Ovary (tissue), 9 donors: Measurements from ENCODE around the gene ZNF19. TPM values are rescaled to one million over a fixed set of nuclear protein-coding genes. Genes with fewer than 3 reads are reported as not detected.

Experiments
- DNase-seq, 5 donors: peaks; one replicate each; pipeline ENCODE4 v3.0.0-alpha.2; 2019 to 2020
- H3K27ac ChIP-seq, 2 donors: fragments of 200-600 bp; one replicate each; pipeline versions ENCODE4 v1.5.1 to v1.8.0; 2019 to 2022
- H3K27me3 ChIP-seq: fragments of 200-600 bp; one replicate; pipeline ENCODE4 v1.8.0; 2022
- H3K36me3 ChIP-seq: fragments of 200-600 bp; sonication (generic); one replicate; pipeline ENCODE4 v1.5.1; 2019
- H3K4me1 ChIP-seq: one replicate; pipeline ENCODE4 v1.8.1; 2013; ENCODE audit warnings: mild to moderate bottlenecking, moderate library complexity; ENCODE audit not compliant: insufficient read depth
- H3K4me3 ChIP-seq: fragments of 200-600 bp; sonication (generic); one replicate; pipeline ENCODE4 v1.5.1; 2017
- H3K9me3 ChIP-seq, 2 donors: fragments of 200-600 bp in 1 of 2; sonication (generic) in 1 of 2; one replicate each; pipeline versions ENCODE4 v1.5.1 to v1.8.1; 2013 to 2019; ENCODE audit warnings: mild to moderate bottlenecking in 1 of 2, moderate library complexity in 1 of 2
- EP300 ChIP-seq: sonication (generic); formaldehyde crosslinking; IDR thresholded peaks from one replicate; pipeline ENCODE4 v1.6.1; 2017; ENCODE audit warnings: antibody characterized with exemption
- POLR2A ChIP-seq: fragments of 450-650 bp; IDR thresholded peaks from one replicate; pipeline ENCODE4 v1.6.1; 2017; ENCODE audit warnings: antibody characterized with exemption, mild to moderate bottlenecking, moderate library complexity
- WGBS, 3 donors: extraction: QIAGEN DNeasy Blood & Tissue Kit in 1 of 3; methylation state at CpG; one replicate each; pipeline versions ENCODE4 v1.1.5 to v1.1.7; 2013 to 2017; 5-methylcytosine and 5-hydroxymethylcytosine counted together
- intact Hi-C, 4 donors: fragments of 100-400 bp; cut with DNase I; formaldehyde crosslinking; loops; one replicate each; pipeline versions ENCODE4 v1.11.0 to v1.15.1; 2022 to 2023
- polyA plus RNA-seq, 2 donors: library from polyadenylated mRNA; stranded (reverse); fragments of 200-250 nt in 1 of 2; fragments of 350-450 nt in 1 of 2; fragmentation: Illumina TruSeq in 1 of 2; extraction: RNeasy Lipid Tissue Mini Kit (QIAGEN cat#74804) in 1 of 2; gene quantifications; one replicate each; pipeline ENCODE4 v1.2.3, GENCODE V29; 2013 to 2014
- total RNA-seq, 7 donors: library from RNA; depleted of rRNA in 2 of 7; stranded (reverse); fragments of >200 nt in 2 of 7; fragmentation: NEBNext Ultra II Directional in 3 of 7; extraction: Animal tissue kit (Norgen Biotek cat#: 25700) in 3 of 7; gene quantifications; one replicate each; pipeline versions ENCODE4 v1.1.0 to v1.2.4, GENCODE V29; 2016 to 2023
- TF ChIP-seq, protein P1 (sequence below), 3 donors: fragments of 450-650 bp in 2 of 3; fragments of 200-600 bp in 1 of 3; IDR thresholded peaks; one replicate each; pipeline versions ENCODE4 v1.5.1 to v1.8.0; 2016 to 2022; ENCODE audit warnings: antibody characterized with exemption in 3 of 3, mild to moderate bottlenecking in 1 of 3
- donor health status: DM: no; HTN: no; CAD: no; lungs with moderate emphysema.
- donor health status: DM: no; HTN: no; CAD: no.
- donor health status: Bipolar disorder and iron deficiency.
- donor health status: DM: yes; HTN: yes; CAD: no.
- donor health status: DM: no; HTN: no; CAD: no.
- donor health status: DM: yes; HTN: yes; CAD: no.

Gene ZNF19
- total and polyA plus RNA-seq, 9 donors = 3.7 to 9.9 (median 6.0) TPM

DNA sequence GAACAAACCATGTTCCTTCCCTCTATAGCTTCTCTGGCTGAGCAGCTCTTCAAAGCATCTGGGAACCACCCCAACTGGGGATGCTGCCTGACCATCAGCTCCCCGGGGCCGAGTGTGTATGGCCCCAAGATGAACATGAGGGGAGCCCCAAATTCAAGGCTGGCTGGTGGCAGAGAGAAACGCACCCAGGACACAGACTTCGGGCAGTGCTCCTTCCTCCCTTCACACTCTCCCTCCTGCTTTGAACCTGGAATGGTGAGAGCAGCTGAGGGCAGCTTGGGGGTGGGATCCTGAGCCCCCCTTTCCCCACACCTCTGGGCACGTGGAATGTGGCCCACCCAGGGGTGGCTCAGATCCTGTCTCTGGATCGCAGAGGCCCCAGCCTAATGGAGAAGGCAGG lies 64.5 kb downstream of the ZNF19 start:
- no peak for DNase-seq
- no peak overlapping the region for H3K4me3 ChIP-seq
- H3K36me3 ChIP-seq = no peaks in the 10 kb centered on the region
- no peaks in the 10 kb centered on the region for H3K27me3 ChIP-seq
- intact Hi-C loops = no loop called here
- 61 to 64% (median 61%) methylated on average over 6 of the region's 6 CpGs for WGBS, 3 donors
- H3K4me1 ChIP-seq = no peaks in the 10 kb centered on the region
- no peak overlapping the region for H3K27ac ChIP-seq
- H3K9me3 ChIP-seq = no peaks in the 10 kb centered on the region
- no peak for TF ChIP-seq POLR2A
- TF ChIP-seq EP300 = no peak
- TF ChIP-seq, protein P1, sequence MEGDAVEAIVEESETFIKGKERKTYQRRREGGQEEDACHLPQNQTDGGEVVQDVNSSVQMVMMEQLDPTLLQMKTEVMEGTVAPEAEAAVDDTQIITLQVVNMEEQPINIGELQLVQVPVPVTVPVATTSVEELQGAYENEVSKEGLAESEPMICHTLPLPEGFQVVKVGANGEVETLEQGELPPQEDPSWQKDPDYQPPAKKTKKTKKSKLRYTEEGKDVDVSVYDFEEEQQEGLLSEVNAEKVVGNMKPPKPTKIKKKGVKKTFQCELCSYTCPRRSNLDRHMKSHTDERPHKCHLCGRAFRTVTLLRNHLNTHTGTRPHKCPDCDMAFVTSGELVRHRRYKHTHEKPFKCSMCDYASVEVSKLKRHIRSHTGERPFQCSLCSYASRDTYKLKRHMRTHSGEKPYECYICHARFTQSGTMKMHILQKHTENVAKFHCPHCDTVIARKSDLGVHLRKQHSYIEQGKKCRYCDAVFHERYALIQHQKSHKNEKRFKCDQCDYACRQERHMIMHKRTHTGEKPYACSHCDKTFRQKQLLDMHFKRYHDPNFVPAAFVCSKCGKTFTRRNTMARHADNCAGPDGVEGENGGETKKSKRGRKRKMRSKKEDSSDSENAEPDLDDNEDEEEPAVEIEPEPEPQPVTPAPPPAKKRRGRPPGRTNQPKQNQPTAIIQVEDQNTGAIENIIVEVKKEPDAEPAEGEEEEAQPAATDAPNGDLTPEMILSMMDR (IDR thresholded peaks at IDR 0.05) = no peak

DNA sequence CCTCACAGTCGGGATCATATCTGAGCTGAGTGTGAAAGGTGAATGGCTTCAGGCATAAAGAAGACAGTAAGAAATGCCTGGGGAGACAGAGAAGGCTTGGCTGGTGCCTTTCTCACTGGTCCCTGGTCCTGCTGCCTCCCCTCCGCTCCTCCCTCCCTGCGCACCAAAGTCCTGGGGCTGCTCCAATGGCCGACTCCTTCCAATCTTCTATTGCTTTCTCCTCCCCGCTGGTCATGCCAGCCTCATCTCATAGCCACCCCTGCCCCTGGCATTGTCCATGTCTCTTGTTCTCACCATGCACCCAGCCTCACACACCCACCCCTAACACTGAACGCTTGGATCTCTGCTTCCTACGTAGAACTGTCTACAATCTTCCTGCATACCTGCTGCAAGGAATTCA lies 65.3 kb downstream of the ZNF19 start:
- DNase-seq = no peak
- no peaks in the 10 kb centered on the region for H3K27me3 ChIP-seq
- TF ChIP-seq, protein P1 (IDR thresholded peaks at IDR 0.05) = no peak
- TF ChIP-seq POLR2A (no peak), EP300 (no peak)
- intact Hi-C loops = no loop called here
- no peak overlapping the region for H3K27ac ChIP-seq
- H3K9me3 ChIP-seq = no peaks in the 10 kb centered on the region
- H3K4me1 ChIP-seq = no peaks in the 10 kb centered on the region
- H3K4me3 ChIP-seq = no peak overlapping the region
- WGBS, 3 donors = 65 to 83% (median 75%) methylated on average over 7 of the region's 7 CpGs
- H3K36me3 ChIP-seq = no peaks in the 10 kb centered on the region

Other genes starting within 250 kb of the ZNF19 start
- 10 to 100 TPM; 14.0 to 26.1 (median 18.4) TPM for gene CMTR2, start 199.9 kb downstream of the ZNF19 start, total RNA-seq
- 10 to 100 TPM in 1 of 2 donors, 1 to 10 TPM in 1; 5.6 to 11.3 TPM for gene CMTR2, start 199.9 kb downstream of the ZNF19 start, polyA plus RNA-seq
- 100 to 1,000 TPM in 1 of 7 donors, 10 to 100 TPM in 2, 1 to 10 TPM in 4; 1.7 to 176 (median 2.5) TPM for gene CALB2, start 130.6 kb downstream of the ZNF19 start, total RNA-seq
- 10 to 100 TPM in 1 of 2 donors, 1 to 10 TPM in 1; 5.2 to 39.5 TPM for gene CALB2, start 130.6 kb downstream of the ZNF19 start, polyA plus RNA-seq
- gene TLE7, start 47.3 kb downstream of the ZNF19 start, total RNA-seq = not detected
- under 1 TPM in 1 of 2 donors, not detected in 1; 0.10 TPM for gene TLE7, start 47.3 kb downstream of the ZNF19 start, polyA plus RNA-seq
- gene ZNF23, start 27.1 kb downstream of the ZNF19 start, total RNA-seq = 10 to 100 TPM in 1 of 7 donors, 1 to 10 TPM in 6; 5.4 to 10.8 (median 8.9) TPM
- 1 to 10 TPM; 6.9 to 9.0 TPM for gene ZNF23, start 27.1 kb downstream of the ZNF19 start, polyA plus RNA-seq
- gene CHST4, start 37.1 kb upstream of the ZNF19 start, total RNA-seq = 1 to 10 TPM in 1 of 7 donors, under 1 TPM in 3, not detected in 3; 0.20 to 4.0 (median 0.70) TPM
- gene CHST4, start 37.1 kb upstream of the ZNF19 start, polyA plus RNA-seq = under 1 TPM; 0.05 to 0.10 TPM
- 1 to 10 TPM in 1 of 7 donors, under 1 TPM in 3, not detected in 3; 0.20 to 1.3 (median 0.35) TPM for gene TAT, start 87.8 kb upstream of the ZNF19 start, total RNA-seq
- gene TAT, start 87.8 kb upstream of the ZNF19 start, polyA plus RNA-seq = under 1 TPM in 1 of 2 donors, not detected in 1; 0.02 TPM
- gene MARVELD3, start 136.9 kb upstream of the ZNF19 start, total RNA-seq = 1 to 10 TPM in 2 of 7 donors, under 1 TPM in 4, not detected in 1; 0.10 to 9.2 (median 0.68) TPM
- 1 to 10 TPM in 1 of 2 donors, under 1 TPM in 1; 0.20 to 1.5 TPM for gene MARVELD3, start 136.9 kb upstream of the ZNF19 start, polyA plus RNA-seq
- 10 to 100 TPM; 10.1 to 19.0 (median 11.2) TPM for gene PHLPP2, start 235.4 kb upstream of the ZNF19 start, total RNA-seq
- gene PHLPP2, start 235.4 kb upstream of the ZNF19 start, polyA plus RNA-seq = 1 to 10 TPM; 3.5 to 8.4 TPM